ENCODE measurements around the gene FOXRED2. TPM values are rescaled to one million over a fixed set of nuclear protein-coding genes. Genes with fewer than 3 reads are reported as not detected.

The FOXRED2 gene
- total RNA-seq, 1 experiment from 2014 or later = 19.9 TPM

DNA sequence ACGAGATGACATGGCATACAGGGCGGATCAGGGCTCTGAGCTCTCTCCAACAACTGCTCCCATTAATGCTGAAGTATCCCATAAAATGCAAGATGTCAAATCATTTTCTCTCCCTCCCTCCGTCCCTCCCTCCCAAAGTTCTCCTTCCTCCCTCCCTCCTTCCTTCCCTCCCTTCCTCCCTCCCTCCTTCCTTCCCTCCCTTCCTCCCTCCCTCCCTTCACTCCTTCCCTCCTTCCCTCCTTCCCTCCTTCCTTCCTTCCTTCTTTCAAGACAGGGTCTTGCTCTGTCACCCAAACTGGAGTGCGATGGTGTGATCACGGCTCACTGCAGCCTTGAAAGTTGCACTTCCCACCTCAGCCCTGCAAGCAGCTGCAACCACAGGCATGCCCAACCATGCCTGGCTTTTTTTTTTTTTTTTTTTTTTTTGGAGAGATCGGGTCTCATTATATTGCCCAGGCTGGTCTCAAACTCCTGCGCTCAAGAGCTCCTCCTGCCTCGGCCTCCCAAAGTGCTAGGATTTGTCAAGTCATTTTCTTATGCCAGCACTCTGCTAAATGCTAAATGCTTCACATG lies 63.6 kb downstream of the FOXRED2 start (continued):
- TF ChIP-seq, protein P1, sequence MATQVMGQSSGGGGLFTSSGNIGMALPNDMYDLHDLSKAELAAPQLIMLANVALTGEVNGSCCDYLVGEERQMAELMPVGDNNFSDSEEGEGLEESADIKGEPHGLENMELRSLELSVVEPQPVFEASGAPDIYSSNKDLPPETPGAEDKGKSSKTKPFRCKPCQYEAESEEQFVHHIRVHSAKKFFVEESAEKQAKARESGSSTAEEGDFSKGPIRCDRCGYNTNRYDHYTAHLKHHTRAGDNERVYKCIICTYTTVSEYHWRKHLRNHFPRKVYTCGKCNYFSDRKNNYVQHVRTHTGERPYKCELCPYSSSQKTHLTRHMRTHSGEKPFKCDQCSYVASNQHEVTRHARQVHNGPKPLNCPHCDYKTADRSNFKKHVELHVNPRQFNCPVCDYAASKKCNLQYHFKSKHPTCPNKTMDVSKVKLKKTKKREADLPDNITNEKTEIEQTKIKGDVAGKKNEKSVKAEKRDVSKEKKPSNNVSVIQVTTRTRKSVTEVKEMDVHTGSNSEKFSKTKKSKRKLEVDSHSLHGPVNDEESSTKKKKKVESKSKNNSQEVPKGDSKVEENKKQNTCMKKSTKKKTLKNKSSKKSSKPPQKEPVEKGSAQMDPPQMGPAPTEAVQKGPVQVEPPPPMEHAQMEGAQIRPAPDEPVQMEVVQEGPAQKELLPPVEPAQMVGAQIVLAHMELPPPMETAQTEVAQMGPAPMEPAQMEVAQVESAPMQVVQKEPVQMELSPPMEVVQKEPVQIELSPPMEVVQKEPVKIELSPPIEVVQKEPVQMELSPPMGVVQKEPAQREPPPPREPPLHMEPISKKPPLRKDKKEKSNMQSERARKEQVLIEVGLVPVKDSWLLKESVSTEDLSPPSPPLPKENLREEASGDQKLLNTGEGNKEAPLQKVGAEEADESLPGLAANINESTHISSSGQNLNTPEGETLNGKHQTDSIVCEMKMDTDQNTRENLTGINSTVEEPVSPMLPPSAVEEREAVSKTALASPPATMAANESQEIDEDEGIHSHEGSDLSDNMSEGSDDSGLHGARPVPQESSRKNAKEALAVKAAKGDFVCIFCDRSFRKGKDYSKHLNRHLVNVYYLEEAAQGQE (IDR thresholded peaks at IDR 0.05; ENCODE audit: low read depth) = no peak
- TF ChIP-seq ZFX (IDR thresholded peaks at IDR 0.05) = no peak
- no peak for TF ChIP-seq SRF (IDR thresholded peaks at IDR 0.05; ENCODE audit: low read depth)

DNA sequence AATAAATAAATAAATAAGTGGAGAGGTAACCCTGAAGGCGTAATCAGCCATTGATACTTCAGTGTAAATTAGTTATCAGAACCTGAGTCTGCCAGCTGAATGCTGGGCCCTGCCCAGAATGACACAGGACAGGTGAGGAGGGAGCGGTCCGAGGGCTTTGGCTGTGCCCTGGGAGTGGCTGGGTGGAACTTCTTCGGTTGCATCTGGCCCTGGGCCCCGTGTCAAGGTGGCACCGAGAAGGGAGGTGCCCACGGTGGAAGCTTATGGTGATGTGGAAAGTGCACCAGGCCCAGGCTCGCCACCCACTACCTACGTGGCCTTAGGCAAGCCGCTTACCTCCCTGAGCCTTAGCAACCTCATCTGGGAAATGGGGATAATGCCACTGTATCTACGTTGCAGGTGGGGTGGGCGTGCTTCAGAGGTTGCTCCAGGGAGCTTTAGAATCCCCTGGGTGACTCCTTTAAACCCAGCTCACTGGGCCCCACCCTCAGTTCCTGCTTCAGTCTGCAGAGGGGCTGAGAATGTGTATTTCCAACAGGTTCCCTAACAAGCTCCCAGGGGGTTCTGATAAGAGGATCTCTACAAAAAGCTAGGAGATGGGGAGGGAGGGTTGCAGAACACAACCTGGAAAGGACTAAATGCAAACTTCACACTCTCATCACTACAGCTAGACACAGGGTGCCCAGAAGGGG lies 64.2 kb downstream of the FOXRED2 start:
- Histone ChIP-seq H3K9me2 (ENCODE audit: insufficient read depth) (no peaks in the 10 kb centered on the region), H2AFZ (ENCODE audit: low read depth, low read length, poor library complexity, severe bottlenecking) (no peak overlapping the region), H3K27me3 (ENCODE audit: insufficient read depth, low read length) (no peaks in the 10 kb centered on the region), H3K4me3 (replicated peaks in 1 of 2; ENCODE audit: low read depth in 1 of 2, low read length in 2 of 2) (no peak overlapping the region), H4K20me1 (ENCODE audit: insufficient read depth) (no peaks in the 10 kb centered on the region), H3K9ac (ENCODE audit: low read length) (no peak overlapping the region), H3K36me3 (ENCODE audit: control insufficient read depth in 1 of 2, insufficient read depth in 2 of 2, low read length in 2 of 2) (no peaks in the 10 kb centered on the region), H3K4me1 (ENCODE audit: control insufficient read depth in 1 of 2, insufficient read depth in 2 of 2, low read length in 2 of 2) (peaks cover 11 to 15% of the 10 kb centered on the region in 2 experiments), H3K79me2 (ENCODE audit: insufficient read depth, low read length) (no peaks in the 10 kb centered on the region), H3K27ac (ENCODE audit: low read depth, low read length) (no peak overlapping the region), H3K4me2 (ENCODE audit: low read length) (no peak overlapping the region), H3K9me3 (ENCODE audit: control insufficient read depth in 1 of 2, insufficient read depth in 1 of 2, low read depth in 1 of 2, low read length in 2 of 2) (no peaks in the 10 kb centered on the region)
- DNase-seq (ENCODE audit: low read depth, low spot score) = no peak
- intact Hi-C loops (cut with micrococcal nuclease) = no loop called here
- TF ChIP-seq ZFX (IDR thresholded peaks at IDR 0.05) = no peak
- no peak for TF ChIP-seq EGR1 (IDR thresholded peaks at IDR 0.05; ENCODE audit: low read depth)
- TF ChIP-seq, protein P2, sequence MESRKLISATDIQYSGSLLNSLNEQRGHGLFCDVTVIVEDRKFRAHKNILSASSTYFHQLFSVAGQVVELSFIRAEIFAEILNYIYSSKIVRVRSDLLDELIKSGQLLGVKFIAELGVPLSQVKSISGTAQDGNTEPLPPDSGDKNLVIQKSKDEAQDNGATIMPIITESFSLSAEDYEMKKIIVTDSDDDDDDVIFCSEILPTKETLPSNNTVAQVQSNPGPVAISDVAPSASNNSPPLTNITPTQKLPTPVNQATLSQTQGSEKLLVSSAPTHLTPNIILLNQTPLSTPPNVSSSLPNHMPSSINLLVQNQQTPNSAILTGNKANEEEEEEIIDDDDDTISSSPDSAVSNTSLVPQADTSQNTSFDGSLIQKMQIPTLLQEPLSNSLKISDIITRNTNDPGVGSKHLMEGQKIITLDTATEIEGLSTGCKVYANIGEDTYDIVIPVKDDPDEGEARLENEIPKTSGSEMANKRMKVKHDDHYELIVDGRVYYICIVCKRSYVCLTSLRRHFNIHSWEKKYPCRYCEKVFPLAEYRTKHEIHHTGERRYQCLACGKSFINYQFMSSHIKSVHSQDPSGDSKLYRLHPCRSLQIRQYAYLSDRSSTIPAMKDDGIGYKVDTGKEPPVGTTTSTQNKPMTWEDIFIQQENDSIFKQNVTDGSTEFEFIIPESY (IDR thresholded peaks at IDR 0.05; ENCODE audit: extremely low read depth, insufficient replicate concordance, low read length) = no peak
- no peak for TF ChIP-seq JUND (IDR thresholded peaks at IDR 0.05)
- TF ChIP-seq ZNF274 (IDR thresholded peaks at IDR 0.05; ENCODE audit: low read depth, low read length) = no peak
- TF ChIP-seq EZH2phosphoT487 (IDR thresholded peaks at IDR 0.05; ENCODE audit: borderline replicate concordance) = no peak
- TF ChIP-seq CEBPB (IDR thresholded peaks at IDR 0.05; ENCODE audit: low read depth) = no peak
- TF ChIP-seq, protein P1 (IDR thresholded peaks at IDR 0.05; ENCODE audit: low read depth) = no peak
- POLR2A ChIA-PET = no interaction called here
- CTCF ChIA-PET = no interaction called here
- RAD21 ChIA-PET (ENCODE audit: low non-redundant PET in 1 of 2, low total read pairs in 2 of 2, uncharacterized antibody in 2 of 2, unreplicated experiment in 2 of 2) = no interaction called here
- BruUV-seq (replicated peaks) = no TSS peak
- ATAC-seq = no peak
